ENCODE results near the gene ST6GALNAC6. TPM values are rescaled to one million over a fixed set of nuclear protein-coding genes. Genes with fewer than 3 reads are reported as not detected.

The ST6GALNAC6 gene
- total RNA-seq, 1 donor from 2014 or later: 114 TPM

DNA sequence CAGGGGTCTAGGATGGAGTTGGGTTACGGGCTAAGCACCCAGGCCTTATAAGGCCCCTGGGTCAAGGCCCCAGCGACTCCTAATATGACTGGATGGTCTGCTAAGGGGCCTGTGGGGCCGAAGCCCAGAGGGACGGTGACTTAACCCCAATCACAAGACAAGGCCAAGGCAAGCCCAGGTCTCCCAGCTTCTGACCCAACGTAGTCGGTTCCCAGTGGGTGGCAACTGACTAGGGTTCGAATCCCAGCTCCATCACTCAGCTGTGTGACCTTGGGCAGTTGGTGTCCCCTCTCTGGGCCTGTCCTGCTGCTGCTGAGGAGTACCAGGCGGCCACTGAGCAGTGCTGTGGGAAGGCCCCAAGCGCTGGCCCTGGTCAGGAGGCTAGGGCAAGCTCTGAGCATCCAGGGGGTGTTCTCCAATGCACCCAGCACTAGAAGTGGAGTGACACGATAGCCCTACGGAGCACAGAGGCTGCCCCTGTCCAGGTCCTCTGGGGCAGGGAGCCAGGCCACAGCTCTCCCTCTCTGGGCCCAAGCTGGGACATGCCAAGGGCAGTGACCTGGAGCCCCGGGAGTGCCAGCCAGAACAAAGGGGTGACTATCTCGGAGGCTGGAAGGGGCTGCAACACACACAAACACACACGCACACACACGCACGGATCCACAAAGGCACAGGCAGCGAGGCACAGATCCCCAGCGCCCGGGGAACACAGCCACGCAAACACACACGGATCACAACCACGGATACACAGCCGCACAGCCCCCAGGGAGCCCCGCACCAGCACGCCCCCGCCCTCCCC, 22.4 kb downstream of the ST6GALNAC6 start:
- intact Hi-C loops (cut with micrococcal nuclease): no loop called here

GRCh38 chr9:127876026-127876763, 23.2 kb downstream of the ST6GALNAC6 start:
- intact Hi-C loops (cut with micrococcal nuclease): no loop called here

GRCh38 chr9:127875306-127875966, 24.0 kb downstream of the ST6GALNAC6 start:
- intact Hi-C loops (cut with micrococcal nuclease): no loop called here

DNA sequence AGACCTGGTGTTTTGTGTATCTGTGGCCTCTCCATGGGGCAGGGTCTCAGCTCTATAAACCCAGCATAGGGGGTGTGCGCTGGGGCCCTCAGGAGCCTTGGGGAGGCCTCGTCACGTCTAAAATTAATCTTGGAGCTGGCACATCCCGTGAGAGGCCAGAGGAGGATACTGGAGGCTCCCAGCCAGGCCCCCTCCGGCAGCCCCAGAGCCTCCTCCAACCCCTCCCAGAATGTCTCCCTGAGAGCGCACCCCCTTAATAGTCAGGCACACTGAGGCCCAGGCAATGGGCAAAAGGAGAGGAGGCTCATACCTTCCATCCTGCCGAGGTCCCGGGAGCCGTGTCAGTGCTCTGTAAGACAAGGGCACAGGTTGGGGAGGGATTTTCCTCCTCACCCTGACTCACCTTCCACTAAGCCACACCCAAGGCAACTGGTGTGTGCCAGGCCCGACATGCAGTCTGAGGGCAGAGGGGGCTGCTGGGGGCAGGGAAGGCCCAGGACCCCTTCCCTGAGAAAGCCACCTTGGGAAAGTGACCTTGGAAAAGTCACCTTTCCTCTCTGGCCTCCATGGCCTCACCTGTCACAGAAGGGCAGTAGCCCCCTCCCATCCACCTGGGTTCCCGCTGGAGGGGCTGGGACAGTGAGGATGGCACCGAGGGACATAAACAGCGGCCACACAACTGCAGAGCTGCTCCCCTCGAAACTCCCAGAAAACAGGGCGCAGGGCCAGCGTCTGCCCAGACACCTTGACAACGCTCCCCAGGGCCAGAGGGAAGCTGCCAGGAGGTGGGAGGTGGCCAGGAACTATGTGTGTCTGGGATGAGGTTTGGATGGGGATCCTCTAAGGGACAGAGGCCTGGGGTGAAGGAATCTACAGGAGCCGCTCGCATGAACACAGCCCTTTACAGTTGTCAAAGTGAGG, 24.8 kb downstream of the ST6GALNAC6 start:
- intact Hi-C loops (cut with micrococcal nuclease): loop anchor here (5.0 kb wide), 1 partner anchor 372 kb away; no protein-coding TSS in a partner anchor

DNA sequence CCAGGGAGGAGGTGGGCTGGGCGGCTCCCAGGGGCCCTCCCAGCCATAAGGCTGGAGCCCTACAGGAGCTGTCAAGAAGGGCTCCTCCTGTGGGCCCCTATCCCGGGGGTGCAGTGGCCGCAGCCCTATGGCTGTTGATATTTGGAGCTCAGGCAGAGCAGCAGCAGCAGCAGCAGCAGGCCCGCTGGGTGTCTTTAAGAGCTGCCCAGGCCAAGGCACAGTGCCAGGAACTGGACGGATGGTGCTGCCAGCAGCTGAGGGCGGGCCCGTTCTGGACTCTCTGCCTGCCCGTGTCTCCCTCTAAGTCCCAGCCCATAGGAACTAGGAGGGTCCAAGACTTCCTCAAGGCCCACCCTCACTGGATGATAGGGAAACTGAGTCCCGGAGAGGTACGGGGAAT, 25.5 kb downstream of the ST6GALNAC6 start:
- intact Hi-C loops (cut with micrococcal nuclease): loop anchor here (5.0 kb wide), 1 partner anchor 372 kb away; no protein-coding TSS in a partner anchor

- intact Hi-C loops (cut with micrococcal nuclease): loop anchor here (5.0 kb wide), 1 partner anchor 371 kb away; no protein-coding TSS in a partner anchor
Observed at GRCh38 chr9:127873223-127873691, 26.1 kb downstream of the ST6GALNAC6 start.

GRCh38 chr9:127872369-127873222, 26.8 kb downstream of the ST6GALNAC6 start:
- intact Hi-C loops (cut with micrococcal nuclease): loop anchor here (5.0 kb wide), 1 partner anchor 370 kb away; no protein-coding TSS in a partner anchor

- intact Hi-C loops (cut with micrococcal nuclease): loop anchor here (2.0 to 5.0 kb wide), 3 partner anchors 85 to 369 kb away; partner anchors contain the start of gene CDK9
Observed at GRCh38 chr9:127871531-127871930, 27.9 kb downstream of the ST6GALNAC6 start.

DNA sequence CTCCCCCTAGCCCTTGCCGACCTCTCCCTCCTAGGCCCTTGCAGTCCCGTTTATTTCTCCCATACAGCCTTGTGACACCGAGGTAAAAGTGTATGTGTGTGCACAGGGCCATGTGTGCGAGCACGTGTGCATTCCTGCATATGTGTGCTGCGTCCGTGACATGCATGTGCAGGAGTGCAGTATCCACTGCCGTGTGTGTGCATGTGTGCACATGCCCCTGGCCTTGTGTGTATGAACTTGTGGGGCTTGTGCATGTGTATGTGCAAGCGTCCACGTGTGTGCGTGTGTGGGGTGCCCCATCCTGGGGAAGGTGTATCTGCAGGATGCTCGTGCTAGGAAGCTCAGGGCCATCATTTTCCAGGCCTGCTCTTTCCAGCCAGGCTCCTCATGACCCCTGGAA, 28.5 kb downstream of the ST6GALNAC6 start:
- intact Hi-C loops (cut with micrococcal nuclease): loop anchor here (1.0 to 5.0 kb wide), 5 partner anchors 50 to 369 kb away; partner anchors contain the start of genes CDK9 and TOR2A

GRCh38 chr9:127870153-127870491, 29.3 kb downstream of the ST6GALNAC6 start:
- intact Hi-C loops (cut with micrococcal nuclease): loop anchor here (1.0 to 5.0 kb wide), 5 partner anchors 51 to 368 kb away; partner anchors contain the start of genes CDK9 and TOR2A

- intact Hi-C loops (cut with micrococcal nuclease): loop anchor here (1.0 to 5.0 kb wide), 7 partner anchors 52 to 367 kb away; partner anchors contain the start of genes CDK9, FPGS and TOR2A
Observed at GRCh38 chr9:127869310-127870152, 29.9 kb downstream of the ST6GALNAC6 start.

GRCh38 chr9:127868278-127868902, 31.0 kb downstream of the ST6GALNAC6 start:
- intact Hi-C loops (cut with micrococcal nuclease): loop anchor here (5.0 kb wide), 1 partner anchor 66 kb away; the partner anchor contains the start of gene FPGS

GRCh38 chr9:127867356-127868277, 31.8 kb downstream of the ST6GALNAC6 start:
- intact Hi-C loops (cut with micrococcal nuclease): loop anchor here (5.0 kb wide), 1 partner anchor 65 kb away; the partner anchor contains the start of gene FPGS

GRCh38 chr9:127866535-127866934, 32.9 kb downstream of the ST6GALNAC6 start:
- intact Hi-C loops (cut with micrococcal nuclease): loop anchor here (5.0 kb wide), 1 partner anchor 64 kb away; the partner anchor contains the start of gene FPGS

- intact Hi-C loops (cut with micrococcal nuclease): loop anchor here (5.0 kb wide), 1 partner anchor 64 kb away; the partner anchor contains the start of gene FPGS
Observed at GRCh38 chr9:127865645-127866464, 33.5 kb downstream of the ST6GALNAC6 start.

All from T-helper 1 cell treated with Interleukin-12 subunit alpha and Interleukin-12 subunit beta and Interleukin-4 antibody, amounts not matched to agents 30 ng/mL and 1 ng/mL, for 36 hours (primary cell).